HepG2 (cell line): ENCODE data around the gene PRR35. TPM values are rescaled to one million over a fixed set of nuclear protein-coding genes. Genes with fewer than 3 reads are reported as not detected.
A peak's percentile ranks its signal among the peaks of the same experiment; 100 is the strongest.

Source experiments
- ARNTL ChIP-seq: sonication (generic); formaldehyde crosslinking; IDR thresholded peaks from 2 replicates; pipeline ENCODE4 v1.4.0; 2020; ENCODE audit warnings: mild to moderate bottlenecking, missing genetic modification reagents
- BCL6 ChIP-seq: IDR thresholded peaks from 2 replicates; pipeline ENCODE4 v1.6.1; 2016; ENCODE audit warnings: missing genetic modification reagents, missing compliant biosample characterization
- CENPT ChIP-seq: sonication (generic); formaldehyde crosslinking; IDR thresholded peaks from 2 replicates; pipeline ENCODE4 v1.8.0; 2022; ENCODE audit warnings: low read depth, mild to moderate bottlenecking, moderate library complexity, missing genetic modification reagents
- ELF1 ChIP-seq: sonication (generic); formaldehyde crosslinking; IDR thresholded peaks from 2 replicates; pipeline ENCODE4 v1.4.0; 2020; ENCODE audit warnings: missing genetic modification reagents
- ERF ChIP-seq: IDR thresholded peaks from 2 replicates; pipeline ENCODE4 v1.6.1; 2018; ENCODE audit warnings: missing biosample characterization, missing genetic modification reagents
- KLF12 ChIP-seq: sonication (generic); formaldehyde crosslinking; IDR thresholded peaks from 2 replicates; pipeline ENCODE4 v1.4.0; 2020; ENCODE audit warnings: missing genetic modification reagents, borderline replicate concordance
- MXI1 ChIP-seq: IDR thresholded peaks from 3 replicates; pipeline ENCODE4 v1.6.1; 2012; ENCODE audit warnings: low read depth, low read length, inconsistent platforms, borderline replicate concordance
- SPEN ChIP-seq: sonication (generic); formaldehyde crosslinking; IDR thresholded peaks from 2 replicates; pipeline ENCODE4 v1.5.1; 2020; ENCODE audit warnings: low read depth, mild to moderate bottlenecking, missing genetic modification reagents
- TMF1 ChIP-seq: sonication (generic); formaldehyde crosslinking; IDR thresholded peaks from 2 replicates; pipeline ENCODE4 v1.8.1; 2022; ENCODE audit warnings: low read depth, missing genetic modification reagents
- ZFP36L2 ChIP-seq: sonication (generic); formaldehyde crosslinking; IDR thresholded peaks from 2 replicates; pipeline ENCODE4 v1.4.0; 2020; ENCODE audit warnings: missing genetic modification reagents
- ZFP90 ChIP-seq: sonication (generic); formaldehyde crosslinking; IDR thresholded peaks from 2 replicates; pipeline ENCODE4 v1.8.0; 2022; ENCODE audit warnings: missing genetic modification reagents, mild to moderate bottlenecking, inconsistent platforms, borderline replicate concordance
- ZNF431 ChIP-seq: sonication (generic); formaldehyde crosslinking; IDR thresholded peaks from 2 replicates; pipeline ENCODE4 v1.9.0; 2022; ENCODE audit warnings: missing genetic modification reagents, low read depth, mild to moderate bottlenecking, borderline replicate concordance
- ZNF737 ChIP-seq: sonication (generic); formaldehyde crosslinking; IDR thresholded peaks from 2 replicates; pipeline ENCODE4 v1.5.0; 2020; ENCODE audit warnings: missing genetic modification reagents, mild to moderate bottlenecking, borderline replicate concordance
- polyA plus RNA-seq, 8 experiments: library from polyadenylated mRNA; depleted of rRNA in 3 of 8; stranded (reverse) in 7 of 8; unstranded in 1 of 8; fragments of >200 nt; fragmentation: Illumina TruSeq in 4 of 8; extraction: Trizol in 4 of 8; gene quantifications; 2 replicates each; pipeline versions ENCODE4 v1.2.1 to v1.2.3, GENCODE V29; 2011 to 2016; ENCODE audit warnings: low read depth in 4 of 8, missing spikeins in 1 of 8, mixed read lengths in 1 of 8; ENCODE audit not compliant: insufficient read depth in 1 of 8
- total RNA-seq, 5 experiments: library from RNA; depleted of rRNA; stranded (reverse); fragments of >200 nt; fragmentation: Illumina TruSeq; extraction: Trizol; gene quantifications; 2 replicates each; pipeline ENCODE4 v1.2.3, GENCODE V29; 2016; ENCODE audit warnings: low read depth in 1 of 5
- TF ChIP-seq, protein P1 (sequence below): sonication (generic); formaldehyde crosslinking; IDR thresholded peaks from 2 replicates; pipeline ENCODE4 v1.5.0; 2020; ENCODE audit warnings: mild to moderate bottlenecking, missing genetic modification reagents, borderline replicate concordance
- TF ChIP-seq, protein P2 (sequence below): sonication (generic); formaldehyde crosslinking; IDR thresholded peaks from 2 replicates; pipeline ENCODE4 v1.4.0; 2020; ENCODE audit warnings: missing genetic modification reagents, borderline replicate concordance
- TF ChIP-seq, protein P3 (sequence below): sonication (generic); formaldehyde crosslinking; IDR thresholded peaks from 2 replicates; pipeline ENCODE4 v1.4.0; 2020; ENCODE audit warnings: low read depth, missing genetic modification reagents

Gene PRR35
- total and polyA plus RNA-seq, 2 of the 13 experiments (the other 11 are each of a cell fraction or from before 2014, with no cell fraction given), result 0.07 to 0.16 TPM

DNA sequence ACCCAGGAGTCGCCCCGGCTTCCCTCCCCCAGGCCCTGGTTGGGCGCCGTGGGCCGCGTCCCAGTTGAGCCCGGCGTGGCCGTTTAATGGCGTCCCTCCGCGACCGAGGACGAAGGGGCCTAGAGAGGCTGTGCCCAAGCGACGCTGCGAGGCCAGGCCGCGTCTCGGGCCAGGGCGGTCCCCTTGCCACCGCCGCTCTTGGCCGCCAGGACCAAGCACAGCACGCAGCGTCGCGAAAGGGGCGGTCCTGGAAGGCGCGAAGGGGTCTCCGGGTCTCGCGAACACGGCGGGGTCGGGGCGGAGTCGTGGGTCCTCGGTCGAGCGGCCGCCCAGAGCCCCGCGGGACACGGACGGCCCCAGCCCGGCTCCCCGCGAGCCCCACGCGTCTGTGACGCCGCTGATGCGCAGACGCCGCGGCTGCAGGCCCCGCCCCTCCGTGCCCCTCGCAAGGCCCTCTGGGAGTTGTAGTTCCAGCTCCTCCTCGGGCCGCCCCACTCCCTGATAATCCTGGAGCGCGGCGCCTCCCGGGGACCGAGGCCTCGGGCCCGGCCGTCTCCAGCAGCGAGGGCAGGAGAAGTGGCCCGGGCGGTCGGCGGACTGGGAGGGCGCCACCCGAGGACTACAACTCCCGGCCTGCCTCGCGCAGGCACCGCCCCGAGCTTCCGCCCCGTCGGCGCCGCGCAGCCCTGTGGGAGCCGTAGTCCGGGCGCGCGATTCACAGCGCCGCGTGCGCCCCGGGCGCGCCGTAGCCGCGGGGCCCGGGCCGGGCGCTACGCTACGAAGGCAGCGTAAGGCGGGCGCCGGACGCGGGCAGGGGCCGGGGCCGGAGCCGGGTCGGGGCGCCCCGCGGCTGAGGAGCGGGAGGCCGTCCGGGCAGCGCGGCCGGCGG, 32.9 kb upstream of the PRR35 start, which contains the start of gene CAPN15 (continued):
- TF ChIP-seq, protein P1, sequence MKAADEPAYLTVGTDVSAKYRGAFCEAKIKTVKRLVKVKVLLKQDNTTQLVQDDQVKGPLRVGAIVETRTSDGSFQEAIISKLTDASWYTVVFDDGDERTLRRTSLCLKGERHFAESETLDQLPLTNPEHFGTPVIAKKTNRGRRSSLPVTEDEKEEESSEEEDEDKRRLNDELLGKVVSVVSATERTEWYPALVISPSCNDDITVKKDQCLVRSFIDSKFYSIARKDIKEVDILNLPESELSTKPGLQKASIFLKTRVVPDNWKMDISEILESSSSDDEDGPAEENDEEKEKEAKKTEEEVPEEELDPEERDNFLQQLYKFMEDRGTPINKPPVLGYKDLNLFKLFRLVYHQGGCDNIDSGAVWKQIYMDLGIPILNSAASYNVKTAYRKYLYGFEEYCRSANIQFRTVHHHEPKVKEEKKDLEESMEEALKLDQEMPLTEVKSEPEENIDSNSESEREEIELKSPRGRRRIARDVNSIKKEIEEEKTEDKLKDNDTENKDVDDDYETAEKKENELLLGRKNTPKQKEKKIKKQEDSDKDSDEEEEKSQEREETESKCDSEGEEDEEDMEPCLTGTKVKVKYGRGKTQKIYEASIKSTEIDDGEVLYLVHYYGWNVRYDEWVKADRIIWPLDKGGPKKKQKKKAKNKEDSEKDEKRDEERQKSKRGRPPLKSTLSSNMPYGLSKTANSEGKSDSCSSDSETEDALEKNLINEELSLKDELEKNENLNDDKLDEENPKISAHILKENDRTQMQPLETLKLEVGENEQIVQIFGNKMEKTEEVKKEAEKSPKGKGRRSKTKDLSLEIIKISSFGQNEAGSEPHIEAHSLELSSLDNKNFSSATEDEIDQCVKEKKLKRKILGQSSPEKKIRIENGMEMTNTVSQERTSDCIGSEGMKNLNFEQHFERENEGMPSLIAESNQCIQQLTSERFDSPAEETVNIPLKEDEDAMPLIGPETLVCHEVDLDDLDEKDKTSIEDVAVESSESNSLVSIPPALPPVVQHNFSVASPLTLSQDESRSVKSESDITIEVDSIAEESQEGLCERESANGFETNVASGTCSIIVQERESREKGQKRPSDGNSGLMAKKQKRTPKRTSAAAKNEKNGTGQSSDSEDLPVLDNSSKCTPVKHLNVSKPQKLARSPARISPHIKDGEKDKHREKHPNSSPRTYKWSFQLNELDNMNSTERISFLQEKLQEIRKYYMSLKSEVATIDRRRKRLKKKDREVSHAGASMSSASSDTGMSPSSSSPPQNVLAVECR, result peak; percentile 87; the same call in 1 of the 2 replicates
- TF ChIP-seq ZNF431 (CRISPR knock-in tag) (no peak), ERF (CRISPR knock-in tag) (peak; percentile 9; the same call in 1 of the 2 replicates), KLF12 (CRISPR knock-in tag) (peak; percentile 73), CENPT (CRISPR knock-in tag) (0 out of 2 replicates have a peak, but pooled peaks have one; percentile 41), ARNTL (CRISPR knock-in tag) (peak; percentile 64; the same call in 1 of the 2 replicates), ZFP36L2 (CRISPR knock-in tag) (no peak), TMF1 (CRISPR knock-in tag) (peak; percentile 82; the same call in 1 of the 2 replicates), ZFP90 (CRISPR knock-in tag) (peak; percentile 83; the same call in 1 of the 2 replicates), ZNF737 (CRISPR knock-in tag) (no peak), SPEN (peak; percentile 54), MXI1 (peak; percentile 45; the same call in 2 of the 3 replicates), BCL6 (CRISPR knock-in tag) (no peak), ELF1 (CRISPR knock-in tag) (peak; percentile 59)
- TF ChIP-seq, protein P2, sequence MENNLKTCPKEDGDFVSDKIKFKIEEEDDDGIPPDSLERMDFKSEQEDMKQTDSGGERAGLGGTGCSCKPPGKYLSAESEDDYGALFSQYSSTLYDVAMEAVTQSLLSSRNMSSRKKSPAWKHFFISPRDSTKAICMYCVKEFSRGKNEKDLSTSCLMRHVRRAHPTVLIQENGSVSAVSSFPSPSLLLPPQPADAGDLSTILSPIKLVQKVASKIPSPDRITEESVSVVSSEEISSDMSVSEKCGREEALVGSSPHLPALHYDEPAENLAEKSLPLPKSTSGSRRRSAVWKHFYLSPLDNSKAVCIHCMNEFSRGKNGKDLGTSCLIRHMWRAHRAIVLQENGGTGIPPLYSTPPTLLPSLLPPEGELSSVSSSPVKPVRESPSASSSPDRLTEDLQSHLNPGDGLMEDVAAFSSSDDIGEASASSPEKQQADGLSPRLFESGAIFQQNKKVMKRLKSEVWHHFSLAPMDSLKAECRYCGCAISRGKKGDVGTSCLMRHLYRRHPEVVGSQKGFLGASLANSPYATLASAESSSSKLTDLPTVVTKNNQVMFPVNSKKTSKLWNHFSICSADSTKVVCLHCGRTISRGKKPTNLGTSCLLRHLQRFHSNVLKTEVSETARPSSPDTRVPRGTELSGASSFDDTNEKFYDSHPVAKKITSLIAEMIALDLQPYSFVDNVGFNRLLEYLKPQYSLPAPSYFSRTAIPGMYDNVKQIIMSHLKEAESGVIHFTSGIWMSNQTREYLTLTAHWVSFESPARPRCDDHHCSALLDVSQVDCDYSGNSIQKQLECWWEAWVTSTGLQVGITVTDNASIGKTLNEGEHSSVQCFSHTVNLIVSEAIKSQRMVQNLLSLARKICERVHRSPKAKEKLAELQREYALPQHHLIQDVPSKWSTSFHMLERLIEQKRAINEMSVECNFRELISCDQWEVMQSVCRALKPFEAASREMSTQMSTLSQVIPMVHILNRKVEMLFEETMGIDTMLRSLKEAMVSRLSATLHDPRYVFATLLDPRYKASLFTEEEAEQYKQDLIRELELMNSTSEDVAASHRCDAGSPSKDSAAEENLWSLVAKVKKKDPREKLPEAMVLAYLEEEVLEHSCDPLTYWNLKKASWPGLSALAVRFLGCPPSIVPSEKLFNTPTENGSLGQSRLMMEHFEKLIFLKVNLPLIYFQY (CRISPR knock-in tag), result no peak; the same call in 1 of the 2 replicates
- TF ChIP-seq, protein P3, sequence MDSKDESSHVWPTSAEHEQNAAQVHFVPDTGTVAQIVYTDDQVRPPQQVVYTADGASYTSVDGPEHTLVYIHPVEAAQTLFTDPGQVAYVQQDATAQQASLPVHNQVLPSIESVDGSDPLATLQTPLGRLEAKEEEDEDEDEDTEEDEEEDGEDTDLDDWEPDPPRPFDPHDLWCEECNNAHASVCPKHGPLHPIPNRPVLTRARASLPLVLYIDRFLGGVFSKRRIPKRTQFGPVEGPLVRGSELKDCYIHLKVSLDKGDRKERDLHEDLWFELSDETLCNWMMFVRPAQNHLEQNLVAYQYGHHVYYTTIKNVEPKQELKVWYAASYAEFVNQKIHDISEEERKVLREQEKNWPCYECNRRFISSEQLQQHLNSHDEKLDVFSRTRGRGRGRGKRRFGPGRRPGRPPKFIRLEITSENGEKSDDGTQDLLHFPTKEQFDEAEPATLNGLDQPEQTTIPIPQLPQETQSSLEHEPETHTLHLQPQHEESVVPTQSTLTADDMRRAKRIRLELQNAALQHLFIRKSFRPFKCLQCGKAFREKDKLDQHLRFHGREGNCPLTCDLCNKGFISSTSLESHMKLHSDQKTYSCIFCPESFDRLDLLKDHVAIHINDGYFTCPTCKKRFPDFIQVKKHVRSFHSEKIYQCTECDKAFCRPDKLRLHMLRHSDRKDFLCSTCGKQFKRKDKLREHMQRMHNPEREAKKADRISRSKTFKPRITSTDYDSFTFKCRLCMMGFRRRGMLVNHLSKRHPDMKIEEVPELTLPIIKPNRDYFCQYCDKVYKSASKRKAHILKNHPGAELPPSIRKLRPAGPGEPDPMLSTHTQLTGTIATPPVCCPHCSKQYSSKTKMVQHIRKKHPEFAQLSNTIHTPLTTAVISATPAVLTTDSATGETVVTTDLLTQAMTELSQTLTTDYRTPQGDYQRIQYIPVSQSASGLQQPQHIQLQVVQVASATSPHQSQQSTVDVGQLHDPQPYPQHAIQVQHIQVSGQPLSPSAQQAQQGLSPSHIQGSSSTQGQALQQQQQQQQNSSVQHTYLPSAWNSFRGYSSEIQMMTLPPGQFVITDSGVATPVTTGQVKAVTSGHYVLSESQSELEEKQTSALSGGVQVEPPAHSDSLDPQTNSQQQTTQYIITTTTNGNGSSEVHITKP (CRISPR knock-in tag), result no peak
